ENCODE measurements around the gene IFI30. TPM values are rescaled to one million over a fixed set of nuclear protein-coding genes. Genes with fewer than 3 reads are reported as not detected.

IFI30 gene
- total and polyA plus RNA-seq, 2 experiments from 2014 or later, result 0.86 to 10.3 TPM

DNA sequence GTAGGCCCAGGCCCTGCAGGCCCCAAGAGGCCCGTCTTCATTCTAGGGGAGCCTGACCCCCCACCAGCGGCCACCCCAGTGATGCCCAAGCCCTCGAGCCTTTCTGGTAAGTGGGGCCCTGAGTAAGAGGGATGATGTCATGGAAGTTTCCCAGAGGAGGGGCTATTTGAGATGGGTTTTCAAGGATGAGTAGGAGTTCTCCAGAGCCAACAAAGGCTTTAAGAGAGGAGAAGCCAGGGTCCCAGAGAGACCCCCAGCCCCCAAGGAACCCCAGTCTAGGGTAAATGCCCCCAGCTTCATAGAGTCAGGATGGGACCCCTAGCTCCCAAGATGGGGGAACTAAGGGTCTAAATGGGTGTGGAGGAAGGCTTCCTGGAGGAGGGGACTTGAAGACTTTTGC lies 29.7 kb upstream of the IFI30 start:
- TF ChIP-seq EZH2phosphoT487 (IDR thresholded peaks at IDR 0.05; ENCODE audit: insufficient read depth, low read depth), result no peak
- TF ChIP-seq EZH2 (IDR thresholded peaks at IDR 0.05; ENCODE audit: insufficient read depth, poor library complexity, severe bottlenecking), result no peak
- Histone ChIP-seq H3F3A (ENCODE audit: insufficient read depth) (no peaks in the 10 kb centered on the region), H4K20me1 (ENCODE audit: insufficient read depth) (no peaks in the 10 kb centered on the region), H3K4me2 (ENCODE audit: unreplicated experiment) (no peak overlapping the region), H3K79me2 (ENCODE audit: insufficient read depth) (no peaks in the 10 kb centered on the region), H3K4me1 (ENCODE audit: insufficient read depth) (no peaks in the 10 kb centered on the region), H2AFZ (no peak overlapping the region), H3K9me3 (ENCODE audit: low read depth) (no peaks in the 10 kb centered on the region), H3K4me3 (no peak overlapping the region), H3K27me3 (replicated peaks; ENCODE audit: insufficient read depth) (no peaks in the 10 kb centered on the region), H3K27ac (no peak overlapping the region), H3K9ac (no peak overlapping the region), H3K9me2 (ENCODE audit: insufficient read depth) (no peaks in the 10 kb centered on the region), H3K36me3 (ENCODE audit: low read depth) (peaks cover 13% of the 10 kb centered on the region; the same call in 1 of the 2 replicates)
- no peak for DNase-seq
- in situ Hi-C loops (cut with MboI), result no loop called here
- 94 to 95% methylated on average over 3 of the region's 3 CpGs for WGBS, 2 experiments (ENCODE audit: low coverage in 1 of 2, low lambda C conversion rate in 2 of 2, missing lambda C conversion rate in 2 of 2)

DNA sequence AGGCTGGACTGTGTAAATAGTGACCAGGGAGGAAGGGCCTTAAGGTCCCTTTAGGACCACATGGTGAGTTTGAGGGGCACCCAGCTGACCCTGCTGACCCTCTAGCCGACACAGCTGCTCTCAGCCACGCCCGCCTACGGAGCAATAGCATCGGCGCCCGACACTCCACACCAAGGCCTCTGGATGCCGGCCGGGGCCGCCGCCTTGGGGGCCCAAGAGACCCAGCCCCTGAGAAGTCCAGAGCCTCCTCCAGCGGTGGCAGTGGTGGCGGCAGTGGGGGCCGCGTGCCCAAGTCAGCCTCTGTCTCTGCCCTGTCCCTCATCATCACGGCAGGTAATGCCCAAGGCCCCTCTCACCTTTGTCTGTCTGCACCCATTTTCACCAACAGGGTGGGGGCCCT lies 29.3 kb upstream of the IFI30 start:
- no peak overlapping the region for H2AFZ ChIP-seq
- DNase-seq, result no peak
- H3K79me2 ChIP-seq (ENCODE audit: insufficient read depth), result no peaks in the 10 kb centered on the region
- no peaks in the 10 kb centered on the region for H3K9me2 ChIP-seq (ENCODE audit: insufficient read depth)
- H3K27me3 ChIP-seq (replicated peaks; ENCODE audit: insufficient read depth), result no peaks in the 10 kb centered on the region
- no peak overlapping the region for H3K4me2 ChIP-seq (ENCODE audit: unreplicated experiment)
- in situ Hi-C loops (cut with MboI), result no loop called here
- peaks cover 13% of the 10 kb centered on the region; the same call in 1 of the 2 replicates for H3K36me3 ChIP-seq (ENCODE audit: low read depth)
- no peak overlapping the region for H3K9ac ChIP-seq
- no peak overlapping the region for H3K4me3 ChIP-seq
- H4K20me1 ChIP-seq (ENCODE audit: insufficient read depth), result no peaks in the 10 kb centered on the region
- WGBS, 2 experiments (ENCODE audit: low coverage in 1 of 2, low lambda C conversion rate in 2 of 2, missing lambda C conversion rate in 2 of 2), result 91 to 93% methylated on average over 15 to 16 of the region's 16 CpGs
- no peak overlapping the region for H3K27ac ChIP-seq
- no peak for TF ChIP-seq EZH2phosphoT487 (IDR thresholded peaks at IDR 0.05; ENCODE audit: insufficient read depth, low read depth)
- no peak for TF ChIP-seq EZH2 (IDR thresholded peaks at IDR 0.05; ENCODE audit: insufficient read depth, poor library complexity, severe bottlenecking)
- H3K4me1 ChIP-seq (ENCODE audit: insufficient read depth), result no peaks in the 10 kb centered on the region
- H3K9me3 ChIP-seq (ENCODE audit: low read depth), result no peaks in the 10 kb centered on the region
- H3F3A ChIP-seq (ENCODE audit: insufficient read depth), result no peaks in the 10 kb centered on the region

GRCh38 chr19:18144906-18145305 lies 28.7 kb upstream of the IFI30 start:
- Histone ChIP-seq H3K9me3 (ENCODE audit: low read depth) (no peaks in the 10 kb centered on the region), H3K9me2 (ENCODE audit: insufficient read depth) (no peaks in the 10 kb centered on the region), H3K27ac (no peak overlapping the region), H3K79me2 (ENCODE audit: insufficient read depth) (no peaks in the 10 kb centered on the region), H3F3A (ENCODE audit: insufficient read depth) (no peaks in the 10 kb centered on the region), H3K36me3 (ENCODE audit: low read depth) (peaks cover 13% of the 10 kb centered on the region; the same call in 1 of the 2 replicates), H3K9ac (no peak overlapping the region), H3K27me3 (replicated peaks; ENCODE audit: insufficient read depth) (no peaks in the 10 kb centered on the region), H4K20me1 (ENCODE audit: insufficient read depth) (no peaks in the 10 kb centered on the region), H3K4me2 (ENCODE audit: unreplicated experiment) (no peak overlapping the region), H3K4me1 (ENCODE audit: insufficient read depth) (no peaks in the 10 kb centered on the region), H2AFZ (no peak overlapping the region), H3K4me3 (no peak overlapping the region)
- TF ChIP-seq EZH2phosphoT487 (IDR thresholded peaks at IDR 0.05; ENCODE audit: insufficient read depth, low read depth), result no peak
- no peak for TF ChIP-seq EZH2 (IDR thresholded peaks at IDR 0.05; ENCODE audit: insufficient read depth, poor library complexity, severe bottlenecking)
- in situ Hi-C loops (cut with MboI), result no loop called here
- DNase-seq, result no peak
- WGBS, 2 experiments (ENCODE audit: low coverage in 1 of 2, low lambda C conversion rate in 2 of 2, missing lambda C conversion rate in 2 of 2), result 96 to 97% methylated on average over 26 to 28 of the region's 28 CpGs

DNA sequence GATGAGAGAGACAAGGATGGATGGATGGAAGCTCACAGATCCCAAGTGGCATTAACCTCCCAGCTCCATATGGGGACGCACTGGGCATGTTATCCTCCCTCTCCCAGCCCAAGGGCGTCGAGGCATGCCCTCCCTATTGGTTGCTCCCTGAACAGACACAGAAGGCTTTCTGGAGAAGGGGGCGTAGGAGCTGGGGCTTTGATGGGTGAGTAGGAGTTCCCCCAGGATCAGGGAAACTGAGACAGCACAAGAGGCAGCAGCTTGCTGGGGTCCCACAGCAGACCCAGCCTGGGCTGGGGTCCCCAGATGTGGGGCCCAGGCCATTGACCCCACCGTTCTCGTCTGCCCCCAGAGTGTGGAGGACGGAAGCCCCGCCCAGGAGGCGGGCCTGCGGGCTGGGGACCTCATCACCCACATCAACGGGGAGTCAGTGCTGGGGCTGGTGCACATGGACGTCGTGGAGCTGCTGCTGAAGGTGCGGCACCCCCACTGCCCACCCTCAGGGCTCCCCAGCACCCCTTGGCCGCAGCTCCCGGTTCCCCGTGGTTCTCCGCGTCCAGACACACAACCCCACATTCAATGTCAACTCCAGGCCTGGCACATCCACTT lies 28.1 kb upstream of the IFI30 start:
- Histone ChIP-seq H3K27me3 (replicated peaks; ENCODE audit: insufficient read depth) (no peaks in the 10 kb centered on the region), H2AFZ (no peak overlapping the region), H3K9me2 (ENCODE audit: insufficient read depth) (no peaks in the 10 kb centered on the region), H3K4me3 (no peak overlapping the region), H3K36me3 (ENCODE audit: low read depth) (peaks cover 11% of the 10 kb centered on the region; the same call in 1 of the 2 replicates), H4K20me1 (ENCODE audit: insufficient read depth) (no peaks in the 10 kb centered on the region), H3K4me1 (ENCODE audit: insufficient read depth) (no peaks in the 10 kb centered on the region), H3K9me3 (ENCODE audit: low read depth) (no peaks in the 10 kb centered on the region), H3K9ac (no peak overlapping the region), H3K79me2 (ENCODE audit: insufficient read depth) (no peaks in the 10 kb centered on the region), H3F3A (ENCODE audit: insufficient read depth) (no peaks in the 10 kb centered on the region; the same call in 1 of the 2 replicates), H3K4me2 (ENCODE audit: unreplicated experiment) (no peak overlapping the region), H3K27ac (no peak overlapping the region)
- 94 to 97% methylated on average over 8 to 16 of the region's 19 CpGs for WGBS, 2 experiments (ENCODE audit: low coverage in 1 of 2, low lambda C conversion rate in 2 of 2, missing lambda C conversion rate in 2 of 2)
- no peak for DNase-seq
- in situ Hi-C loops (cut with MboI), result no loop called here
- no peak for TF ChIP-seq EZH2 (IDR thresholded peaks at IDR 0.05; ENCODE audit: insufficient read depth, poor library complexity, severe bottlenecking)
- no peak for TF ChIP-seq EZH2phosphoT487 (IDR thresholded peaks at IDR 0.05; ENCODE audit: insufficient read depth, low read depth)
